ENCODE results near the gene CDH13. TPM values are rescaled to one million over a fixed set of nuclear protein-coding genes. Genes with fewer than 3 reads are reported as not detected.

The CDH13 gene
- polyA plus RNA-seq, 1 donor from 2014 or later: 3.2 TPM

- Histone ChIP-seq H3K9me3 (ENCODE audit: low read length) (no peaks in the 10 kb centered on the region), H3K36me3 (ENCODE audit: insufficient read depth, low read length) (no peaks in the 10 kb centered on the region), H2AFZ (ENCODE audit: low read depth, low read length) (no peak overlapping the region), H3K27me3 (ENCODE audit: insufficient read depth, low read depth, low read length) (no peaks in the 10 kb centered on the region), H4K20me1 (ENCODE audit: insufficient read depth) (no peaks in the 10 kb centered on the region), H3K9ac (ENCODE audit: low read length) (no peak overlapping the region), H3F3A (ENCODE audit: insufficient read depth, low read length, poor library complexity, severe bottlenecking) (no peaks in the 10 kb centered on the region), H3K27ac (ENCODE audit: low read length) (no peak overlapping the region), H3K4me3 (ENCODE audit: low read length) (no peak overlapping the region), H3K9me2 (ENCODE audit: insufficient read depth, low read length) (no peaks in the 10 kb centered on the region), H3K4me2 (ENCODE audit: low read length) (no peak overlapping the region), H3K79me2 (replicated peaks; ENCODE audit: insufficient read depth, low read length) (no peaks in the 10 kb centered on the region)
- TF ChIP-seq, protein P1, sequence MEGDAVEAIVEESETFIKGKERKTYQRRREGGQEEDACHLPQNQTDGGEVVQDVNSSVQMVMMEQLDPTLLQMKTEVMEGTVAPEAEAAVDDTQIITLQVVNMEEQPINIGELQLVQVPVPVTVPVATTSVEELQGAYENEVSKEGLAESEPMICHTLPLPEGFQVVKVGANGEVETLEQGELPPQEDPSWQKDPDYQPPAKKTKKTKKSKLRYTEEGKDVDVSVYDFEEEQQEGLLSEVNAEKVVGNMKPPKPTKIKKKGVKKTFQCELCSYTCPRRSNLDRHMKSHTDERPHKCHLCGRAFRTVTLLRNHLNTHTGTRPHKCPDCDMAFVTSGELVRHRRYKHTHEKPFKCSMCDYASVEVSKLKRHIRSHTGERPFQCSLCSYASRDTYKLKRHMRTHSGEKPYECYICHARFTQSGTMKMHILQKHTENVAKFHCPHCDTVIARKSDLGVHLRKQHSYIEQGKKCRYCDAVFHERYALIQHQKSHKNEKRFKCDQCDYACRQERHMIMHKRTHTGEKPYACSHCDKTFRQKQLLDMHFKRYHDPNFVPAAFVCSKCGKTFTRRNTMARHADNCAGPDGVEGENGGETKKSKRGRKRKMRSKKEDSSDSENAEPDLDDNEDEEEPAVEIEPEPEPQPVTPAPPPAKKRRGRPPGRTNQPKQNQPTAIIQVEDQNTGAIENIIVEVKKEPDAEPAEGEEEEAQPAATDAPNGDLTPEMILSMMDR (IDR thresholded peaks at IDR 0.05; ENCODE audit: poor library complexity, severe bottlenecking): no peak
- TF ChIP-seq MXI1 (conservative IDR thresholded peaks at IDR 0.05; ENCODE audit: poor library complexity, severe bottlenecking) (no peak), TAF1 (IDR thresholded peaks at IDR 0.05; ENCODE audit: low read depth) (no peak), REST (IDR thresholded peaks at IDR 0.05; ENCODE audit: borderline replicate concordance) (no peak), SMC3 (conservative IDR thresholded peaks at IDR 0.05; ENCODE audit: poor library complexity) (no peak), EP300 (conservative IDR thresholded peaks at IDR 0.05; ENCODE audit: poor library complexity, severe bottlenecking) (no peak), EZH2 (IDR thresholded peaks at IDR 0.05; ENCODE audit: borderline replicate concordance, insufficient read depth, low read length, poor library complexity, severe bottlenecking) (no peak)
Observed at GRCh38 chr16:83330251-83330650, 703.5 kb downstream of the CDH13 start.

GRCh38 chr16:83335076-83335475 is 708.3 kb downstream of the CDH13 start:
- H3K27me3 ChIP-seq (ENCODE audit: insufficient read depth, low read depth, low read length): no peaks in the 10 kb centered on the region
- H3K9ac ChIP-seq (ENCODE audit: low read length): no peak overlapping the region
- H3K9me3 ChIP-seq (ENCODE audit: low read length): no peaks in the 10 kb centered on the region
- no peaks in the 10 kb centered on the region for H3F3A ChIP-seq (ENCODE audit: insufficient read depth, low read length, poor library complexity, severe bottlenecking)
- H3K27ac ChIP-seq (ENCODE audit: low read length): no peak overlapping the region
- no peak for TF ChIP-seq REST (IDR thresholded peaks at IDR 0.05; ENCODE audit: borderline replicate concordance)
- TF ChIP-seq EZH2 (IDR thresholded peaks at IDR 0.05; ENCODE audit: borderline replicate concordance, insufficient read depth, low read length, poor library complexity, severe bottlenecking): no peak
- no peak for TF ChIP-seq RAD21 (conservative IDR thresholded peaks at IDR 0.05)
- TF ChIP-seq EP300 (conservative IDR thresholded peaks at IDR 0.05; ENCODE audit: poor library complexity, severe bottlenecking): no peak
- no peak for TF ChIP-seq SMC3 (conservative IDR thresholded peaks at IDR 0.05; ENCODE audit: poor library complexity)
- no peak for TF ChIP-seq MXI1 (conservative IDR thresholded peaks at IDR 0.05; ENCODE audit: poor library complexity, severe bottlenecking)
- no peak for TF ChIP-seq POLR2AphosphoS5 (IDR thresholded peaks at IDR 0.05)
- no peak for TF ChIP-seq TAF1 (IDR thresholded peaks at IDR 0.05; ENCODE audit: low read depth)
- TF ChIP-seq, protein P1 (IDR thresholded peaks at IDR 0.05; ENCODE audit: poor library complexity, severe bottlenecking): no peak
- H3K4me3 ChIP-seq (ENCODE audit: low read length): no peak overlapping the region
- no peak overlapping the region for H2AFZ ChIP-seq (ENCODE audit: low read depth, low read length)
- no peaks in the 10 kb centered on the region for H3K9me2 ChIP-seq (ENCODE audit: insufficient read depth, low read length)
- no peaks in the 10 kb centered on the region for H3K36me3 ChIP-seq (ENCODE audit: insufficient read depth, low read length)
- H4K20me1 ChIP-seq (ENCODE audit: insufficient read depth): no peaks in the 10 kb centered on the region
- H3K4me2 ChIP-seq (ENCODE audit: low read length): no peak overlapping the region
- no peaks in the 10 kb centered on the region for H3K79me2 ChIP-seq (replicated peaks; ENCODE audit: insufficient read depth, low read length)

All from neural cell (in vitro differentiated cells).